ENCODE results near the gene FRAS1.

GRCh38 chr4:78099058-78099457 lies 41.9 kb downstream of the FRAS1 start:
- TF ChIP-seq, protein P1, sequence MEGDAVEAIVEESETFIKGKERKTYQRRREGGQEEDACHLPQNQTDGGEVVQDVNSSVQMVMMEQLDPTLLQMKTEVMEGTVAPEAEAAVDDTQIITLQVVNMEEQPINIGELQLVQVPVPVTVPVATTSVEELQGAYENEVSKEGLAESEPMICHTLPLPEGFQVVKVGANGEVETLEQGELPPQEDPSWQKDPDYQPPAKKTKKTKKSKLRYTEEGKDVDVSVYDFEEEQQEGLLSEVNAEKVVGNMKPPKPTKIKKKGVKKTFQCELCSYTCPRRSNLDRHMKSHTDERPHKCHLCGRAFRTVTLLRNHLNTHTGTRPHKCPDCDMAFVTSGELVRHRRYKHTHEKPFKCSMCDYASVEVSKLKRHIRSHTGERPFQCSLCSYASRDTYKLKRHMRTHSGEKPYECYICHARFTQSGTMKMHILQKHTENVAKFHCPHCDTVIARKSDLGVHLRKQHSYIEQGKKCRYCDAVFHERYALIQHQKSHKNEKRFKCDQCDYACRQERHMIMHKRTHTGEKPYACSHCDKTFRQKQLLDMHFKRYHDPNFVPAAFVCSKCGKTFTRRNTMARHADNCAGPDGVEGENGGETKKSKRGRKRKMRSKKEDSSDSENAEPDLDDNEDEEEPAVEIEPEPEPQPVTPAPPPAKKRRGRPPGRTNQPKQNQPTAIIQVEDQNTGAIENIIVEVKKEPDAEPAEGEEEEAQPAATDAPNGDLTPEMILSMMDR (IDR thresholded peaks at IDR 0.05): no peak
- no peak for TF ChIP-seq POLR2A (IDR thresholded peaks at IDR 0.05)

Measured in ovary (tissue), 3 donors.